Activated T-cell treated with anti-CD3 and anti-CD28 coated beads, Interleukin-2, amount 50 U/mL, for 72 hours (primary cell): Measurements from ENCODE around the gene FRY. TPM values are rescaled to one million over a fixed set of nuclear protein-coding genes. Genes with fewer than 3 reads are reported as not detected.
"Not testable (repeated sequence)": the region's sequence is repeated elsewhere in the genome, so short reads cannot be mapped to it uniquely, and the experiment has no call there.

Experiments used
- ATAC-seq, 2 donors: fragments of 150-1000 bp; cut with Tn5 transposase; replicated peaks in 1 of 2; 2 replicates each; pipeline ENCODE4 v1.10.0; 2021; ENCODE audit warnings: moderate library complexity in 2 of 2, mild to moderate bottlenecking in 1 of 2
- DNase-seq, 2 donors: peaks; one replicate each; pipeline ENCODE4 v3.0.0; 2021 to 2022; ENCODE audit warnings: mixed read lengths in 1 of 2
- H3K27ac Mint-ChIP-seq: one replicate; pipeline ENCODE4 v1.8.0; 2022; ENCODE audit warnings: mild to moderate bottlenecking, moderate library complexity, mixed read lengths
- H3K27me3 Mint-ChIP-seq: one replicate; pipeline ENCODE4 v1.8.0; 2022; ENCODE audit warnings: low read depth, mixed read lengths
- H3K36me3 Mint-ChIP-seq, 2 donors: one replicate each; pipeline ENCODE4 v1.8.0; 2022; ENCODE audit warnings: mixed read lengths in 2 of 2, mild to moderate bottlenecking in 1 of 2; ENCODE audit not compliant: insufficient read depth in 2 of 2
- H3K4me1 Mint-ChIP-seq: one replicate; pipeline ENCODE4 v1.8.0; 2022; ENCODE audit warnings: low read depth, mixed read lengths
- H3K4me3 Mint-ChIP-seq, 2 donors: one replicate each; pipeline ENCODE4 v1.8.0; 2022; ENCODE audit warnings: mild to moderate bottlenecking in 2 of 2, mixed read lengths in 2 of 2, moderate library complexity in 2 of 2
- H3K9me3 Mint-ChIP-seq, 2 donors: one replicate each; pipeline ENCODE4 v1.8.0; 2022; ENCODE audit warnings: mixed read lengths in 2 of 2
- total RNA-seq, 2 donors: library from RNA; stranded (reverse); gene quantifications; one replicate each; pipeline ENCODE4 v1.2.3, GENCODE V29; 2022

Gene FRY
- total RNA-seq, 2 donors from 2014 or later, result 6.5 to 7.6 TPM

GRCh38 chr13:32051156-32051555, 19.6 kb downstream of the FRY start:
- no peaks in the 10 kb centered on the region for H3K36me3 Mint-ChIP-seq
- no peak overlapping the region for H3K4me3 Mint-ChIP-seq
- peaks cover 0 to 3% of the 10 kb centered on the region in 2 donors for H3K9me3 Mint-ChIP-seq
- no peaks in the 10 kb centered on the region for H3K27me3 Mint-ChIP-seq
- no peak overlapping the region for H3K27ac Mint-ChIP-seq
- H3K4me1 Mint-ChIP-seq, result peaks cover 29% of the 10 kb centered on the region
- no peak for DNase-seq
- no peak for ATAC-seq

GRCh38 chr13:32056316-32056715, 24.7 kb downstream of the FRY start:
- Mint-ChIP-seq H3K27ac (no peak overlapping the region), H3K9me3 (no peaks in the 10 kb centered on the region), H3K4me1 (no peaks in the 10 kb centered on the region), H3K27me3 (no peaks in the 10 kb centered on the region), H3K36me3 (no peaks in the 10 kb centered on the region), H3K4me3 (no peak overlapping the region)
- ATAC-seq (no peak), DNase-seq (no peak)

DNA sequence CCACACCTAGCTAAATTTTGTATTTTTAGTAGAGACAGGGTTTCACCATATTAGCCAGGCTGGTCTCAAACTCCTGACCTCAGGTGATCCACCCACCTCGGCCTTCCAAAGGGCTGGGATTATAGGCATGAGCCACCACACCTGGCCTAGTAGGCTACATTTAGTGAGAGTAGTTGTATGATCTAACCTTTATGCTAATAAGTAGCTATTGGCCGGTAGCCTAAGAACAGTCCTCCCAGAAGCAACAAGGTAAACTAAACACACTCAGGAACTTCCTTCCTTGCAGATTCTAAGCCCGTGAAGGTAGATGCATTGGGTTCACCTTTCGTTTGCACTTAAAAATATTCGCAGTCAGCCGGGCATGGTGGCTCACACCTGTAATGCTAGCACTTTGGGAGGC, 25.8 kb downstream of the FRY start:
- H3K27me3 Mint-ChIP-seq, ATAC-seq, H3K9me3 Mint-ChIP-seq, H3K36me3 Mint-ChIP-seq, H3K4me3 Mint-ChIP-seq, H3K27ac Mint-ChIP-seq, H3K4me1 Mint-ChIP-seq, DNase-seq: not testable (repeated sequence)

- no peak for DNase-seq
- H3K4me1 Mint-ChIP-seq, result no peaks in the 10 kb centered on the region
- H3K36me3 Mint-ChIP-seq, result no peaks in the 10 kb centered on the region
- H3K9me3 Mint-ChIP-seq, result no peaks in the 10 kb centered on the region
- H3K27ac Mint-ChIP-seq, result no peak overlapping the region
- H3K27me3 Mint-ChIP-seq, result no peaks in the 10 kb centered on the region
- H3K4me3 Mint-ChIP-seq, result no peak overlapping the region
- ATAC-seq, result no peak
Observed at GRCh38 chr13:32059511-32059984, 28.0 kb downstream of the FRY start.

GRCh38 chr13:32060401-32060878, 28.9 kb downstream of the FRY start:
- H3K27ac Mint-ChIP-seq, result no peak overlapping the region
- H3K36me3 Mint-ChIP-seq, result no peaks in the 10 kb centered on the region
- H3K27me3 Mint-ChIP-seq, result no peaks in the 10 kb centered on the region
- no peak overlapping the region for H3K4me3 Mint-ChIP-seq
- no peaks in the 10 kb centered on the region for H3K4me1 Mint-ChIP-seq
- DNase-seq, result no peak
- no peak for ATAC-seq
- no peaks in the 10 kb centered on the region for H3K9me3 Mint-ChIP-seq

DNA sequence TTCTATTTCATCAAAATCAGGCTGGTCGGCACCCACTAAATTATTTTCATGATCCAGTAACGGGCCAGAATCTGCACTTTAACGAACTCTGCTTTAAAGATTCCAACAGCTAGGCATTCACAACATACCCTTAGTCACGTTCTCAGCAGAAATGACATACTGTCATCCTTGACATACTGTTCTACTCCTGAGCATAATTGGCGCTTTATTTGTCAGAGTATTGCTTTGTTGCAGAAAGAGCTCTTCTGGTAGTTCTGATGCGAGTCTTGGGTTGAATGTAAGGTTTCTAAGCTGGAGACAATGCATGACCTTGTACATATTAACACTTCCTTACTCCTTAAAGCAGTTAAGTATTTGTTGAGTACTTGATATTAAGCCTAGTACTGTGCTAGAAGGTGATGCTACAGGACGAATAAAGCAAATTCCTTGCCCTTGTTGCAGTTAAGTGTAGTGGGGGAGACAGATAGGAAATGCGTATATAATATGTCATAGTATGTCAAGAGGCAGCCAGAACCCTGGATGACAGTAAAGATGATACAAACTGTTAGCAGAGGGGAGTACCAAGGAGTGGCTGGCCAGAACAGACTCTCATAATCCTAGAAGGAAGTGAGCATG, 32.2 kb downstream of the FRY start:
- H3K27ac Mint-ChIP-seq, result no peak overlapping the region
- H3K36me3 Mint-ChIP-seq, result no peaks in the 10 kb centered on the region
- H3K4me3 Mint-ChIP-seq, result no peak overlapping the region
- DNase-seq (no peak), ATAC-seq (no peak)
- no peaks in the 10 kb centered on the region for H3K27me3 Mint-ChIP-seq
- no peaks in the 10 kb centered on the region for H3K4me1 Mint-ChIP-seq
- H3K9me3 Mint-ChIP-seq, result no peaks in the 10 kb centered on the region

DNA sequence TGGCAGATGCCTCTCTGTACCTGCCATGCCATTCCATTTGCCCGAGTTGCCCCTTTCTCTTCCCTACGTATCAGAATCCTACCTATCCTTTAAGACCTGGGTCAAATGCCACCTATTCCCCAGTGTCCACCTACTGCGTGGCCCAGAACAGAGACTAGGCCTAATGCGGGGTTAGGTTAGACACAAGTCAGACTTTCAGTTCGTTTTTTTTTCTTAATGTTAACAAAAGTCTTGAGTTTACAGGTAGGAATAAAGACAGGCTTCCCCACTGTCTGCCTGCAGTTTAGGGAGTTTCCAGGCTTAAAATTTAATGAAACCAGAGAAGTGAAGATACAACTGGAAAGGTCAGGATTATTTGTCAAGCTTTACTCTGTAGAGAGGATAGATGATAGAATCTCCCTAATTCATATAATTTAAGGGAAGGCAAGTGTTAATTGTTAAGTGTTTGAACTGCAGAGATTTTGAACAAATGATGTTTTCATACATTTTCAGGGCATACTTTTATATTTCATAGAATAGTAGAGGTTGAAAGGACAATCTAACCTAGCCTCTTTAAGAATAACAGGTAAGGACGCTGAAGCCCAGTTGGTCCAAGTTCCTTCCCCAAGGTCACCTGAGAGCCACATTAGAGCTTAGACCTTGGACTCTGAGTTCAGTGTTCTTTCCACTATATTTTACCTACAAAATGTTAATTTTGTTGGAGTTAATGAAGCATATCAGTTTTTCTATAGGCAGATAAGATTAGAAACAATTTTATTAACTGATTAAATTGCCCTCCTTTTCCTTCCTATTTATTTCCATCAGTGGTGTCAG, 35.8 kb downstream of the FRY start:
- H3K9me3 Mint-ChIP-seq, result peaks cover 1 to 4% of the 10 kb centered on the region in 2 donors
- H3K4me3 Mint-ChIP-seq, result no peak overlapping the region
- no peaks in the 10 kb centered on the region for H3K27me3 Mint-ChIP-seq
- no peak for ATAC-seq
- DNase-seq, result no peak
- H3K4me1 Mint-ChIP-seq, result no peaks in the 10 kb centered on the region
- no peaks in the 10 kb centered on the region for H3K36me3 Mint-ChIP-seq
- no peak overlapping the region for H3K27ac Mint-ChIP-seq

DNA sequence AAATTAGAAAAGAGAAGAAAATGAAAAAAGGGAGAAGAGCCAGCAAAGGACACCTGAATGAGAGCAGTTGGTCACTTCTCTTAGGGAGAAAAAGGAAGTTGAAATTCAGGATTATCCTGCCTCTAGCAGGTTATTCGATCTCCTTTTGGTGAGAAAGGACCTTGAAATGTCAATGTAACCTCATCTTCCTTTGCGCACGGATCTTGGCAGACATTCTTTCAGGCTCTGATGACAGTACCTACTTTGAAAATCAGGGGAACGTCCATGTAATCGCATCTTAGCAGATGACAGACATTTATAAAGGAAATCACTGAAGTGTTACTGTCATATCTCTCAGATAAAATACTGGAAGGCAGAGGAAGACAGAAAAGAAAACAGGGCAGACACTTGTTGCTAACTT, 36.7 kb downstream of the FRY start:
- no peak for DNase-seq
- Mint-ChIP-seq H3K27me3 (no peaks in the 10 kb centered on the region), H3K27ac (no peak overlapping the region), H3K9me3 (peaks cover 1 to 4% of the 10 kb centered on the region in 2 donors), H3K4me3 (no peak overlapping the region), H3K4me1 (no peaks in the 10 kb centered on the region), H3K36me3 (no peaks in the 10 kb centered on the region)
- ATAC-seq, result no peak

DNA sequence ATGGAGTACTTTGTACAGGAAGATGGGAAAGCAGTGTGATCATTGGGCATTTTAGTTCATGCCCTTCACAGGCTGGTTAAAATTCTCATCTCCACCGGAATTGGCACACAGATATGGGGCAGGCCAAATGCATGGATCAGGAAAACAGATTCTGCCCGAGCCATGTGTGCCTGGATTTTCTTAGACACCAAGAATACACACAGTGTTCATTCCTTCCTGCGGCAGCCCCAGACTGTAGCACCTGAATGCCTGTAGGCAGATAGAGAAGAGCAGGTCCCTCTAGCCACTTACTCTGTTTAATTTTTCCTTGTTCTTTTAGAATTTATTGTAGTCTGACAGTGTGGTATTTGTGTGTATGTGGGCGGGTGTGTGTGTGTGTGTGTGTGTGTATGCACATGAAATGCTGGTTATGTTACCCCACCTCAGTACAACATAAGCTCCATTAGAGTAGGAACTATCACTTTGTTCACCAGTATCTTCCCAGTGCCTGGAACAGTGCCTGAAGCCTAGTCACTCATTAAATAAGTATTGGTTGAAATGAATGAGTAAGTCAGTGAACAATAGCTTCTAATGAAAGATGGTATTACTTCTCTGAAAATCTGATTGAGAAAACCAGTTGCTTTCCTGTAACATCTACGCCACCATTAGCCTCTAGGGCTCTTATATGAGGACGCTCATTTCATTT, 41.7 kb downstream of the FRY start:
- H3K36me3 Mint-ChIP-seq, result no peaks in the 10 kb centered on the region
- H3K27me3 Mint-ChIP-seq, result no peaks in the 10 kb centered on the region
- ATAC-seq, result no peak
- DNase-seq, result no peak
- peaks cover 1 to 4% of the 10 kb centered on the region in 2 donors for H3K9me3 Mint-ChIP-seq
- no peak overlapping the region for H3K27ac Mint-ChIP-seq
- H3K4me3 Mint-ChIP-seq, result no peak overlapping the region
- H3K4me1 Mint-ChIP-seq, result no peaks in the 10 kb centered on the region

DNA sequence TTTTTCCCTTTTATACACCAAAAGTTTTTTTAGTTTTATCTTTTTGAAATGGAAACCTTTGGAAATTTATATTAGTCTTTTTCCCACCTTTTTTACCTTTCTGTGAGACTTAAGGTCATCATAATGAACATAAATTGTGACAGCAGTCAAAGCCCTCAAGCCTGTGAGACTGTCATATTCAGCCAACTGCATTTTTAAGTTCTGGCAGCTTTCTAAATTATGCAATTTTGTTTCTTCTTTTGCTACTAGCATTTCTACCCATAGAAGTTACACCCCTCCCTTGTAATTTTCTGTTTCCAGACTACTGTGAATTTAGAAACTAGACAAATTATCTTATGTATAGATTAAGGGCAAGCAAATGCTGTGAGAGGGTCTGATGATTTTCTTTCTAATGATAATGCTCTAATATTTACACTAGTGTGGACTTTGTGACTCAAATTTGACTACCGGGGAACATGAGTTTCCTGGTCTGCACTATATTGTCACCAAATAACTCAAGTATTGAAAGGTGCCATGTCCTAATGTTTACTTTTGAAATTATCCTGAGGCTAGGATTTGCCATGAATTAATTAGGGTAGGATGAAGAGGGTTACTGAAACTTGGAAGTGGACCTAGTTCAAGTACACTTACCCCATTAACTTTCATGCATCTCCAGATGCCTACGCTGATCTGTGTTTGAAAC, 43.7 kb downstream of the FRY start:
- no peaks in the 10 kb centered on the region for H3K36me3 Mint-ChIP-seq
- H3K9me3 Mint-ChIP-seq, result peaks cover 0 to under 1% of the 10 kb centered on the region in 2 donors
- no peak for DNase-seq
- no peak overlapping the region for H3K27ac Mint-ChIP-seq
- no peak for ATAC-seq
- H3K4me3 Mint-ChIP-seq, result no peak overlapping the region
- no peaks in the 10 kb centered on the region for H3K27me3 Mint-ChIP-seq
- peaks cover 4% of the 10 kb centered on the region for H3K4me1 Mint-ChIP-seq

GRCh38 chr13:32079587-32079986, 48.0 kb downstream of the FRY start:
- Mint-ChIP-seq H3K36me3 (no peaks in the 10 kb centered on the region), H3K9me3 (no peaks in the 10 kb centered on the region), H3K4me1 (peaks cover 4% of the 10 kb centered on the region), H3K27me3 (no peaks in the 10 kb centered on the region), H3K27ac (no peak overlapping the region), H3K4me3 (no peak overlapping the region)
- no peak for ATAC-seq
- DNase-seq, result no peak

GRCh38 chr13:32080328-32080744, 48.8 kb downstream of the FRY start:
- no peaks in the 10 kb centered on the region for H3K27me3 Mint-ChIP-seq
- H3K4me1 Mint-ChIP-seq, result peaks cover 4% of the 10 kb centered on the region
- ATAC-seq (no peak), DNase-seq (no peak)
- no peaks in the 10 kb centered on the region for H3K36me3 Mint-ChIP-seq
- H3K4me3 Mint-ChIP-seq, result no peak overlapping the region
- no peak overlapping the region for H3K27ac Mint-ChIP-seq
- no peaks in the 10 kb centered on the region for H3K9me3 Mint-ChIP-seq

DNA sequence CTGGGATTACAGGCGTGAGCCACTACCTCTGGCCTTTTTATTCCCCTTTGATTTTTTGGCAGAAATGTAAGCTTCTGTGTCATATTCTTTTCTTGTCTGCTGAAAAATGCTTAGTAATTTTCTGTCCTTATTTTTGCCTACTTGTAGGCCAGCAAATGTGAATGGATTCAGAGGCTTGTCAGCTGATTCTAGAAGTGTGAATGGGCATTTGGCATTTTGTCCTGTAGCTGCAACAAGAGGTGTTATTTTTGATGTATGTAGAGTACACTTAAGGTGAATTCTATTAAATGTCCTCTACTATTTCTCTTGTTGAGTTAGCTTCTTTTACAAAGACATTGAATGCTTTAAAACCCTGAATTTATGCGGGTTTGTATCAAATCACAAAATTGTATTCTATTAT, 50.0 kb downstream of the FRY start:
- no peak overlapping the region for H3K4me3 Mint-ChIP-seq
- DNase-seq (no peak), ATAC-seq (no peak)
- no peaks in the 10 kb centered on the region for H3K9me3 Mint-ChIP-seq
- H3K27me3 Mint-ChIP-seq, result no peaks in the 10 kb centered on the region
- H3K4me1 Mint-ChIP-seq, result peaks cover 4% of the 10 kb centered on the region
- no peak overlapping the region for H3K27ac Mint-ChIP-seq
- H3K36me3 Mint-ChIP-seq, result no peaks in the 10 kb centered on the region
